Stimulated activated CD4-positive, alpha-beta T cell treated with anti-CD3 and anti-CD28 coated beads, Interleukin-4, amount 100 ng/mL, for 4 hours (primary cell): Measurements from ENCODE around the gene CX3CL1.
A peak's percentile ranks its signal among the peaks of the same experiment; 100 is the strongest.
"Not testable (repeated sequence)": the region's sequence is repeated elsewhere in the genome, so short reads cannot be mapped to it uniquely, and the experiment has no call there.

Experiments used
- DNase-seq, 2 experiments: peaks; one replicate each; pipeline ENCODE4 v3.0.0-alpha.2; 2020

The CX3CL1 gene

DNA sequence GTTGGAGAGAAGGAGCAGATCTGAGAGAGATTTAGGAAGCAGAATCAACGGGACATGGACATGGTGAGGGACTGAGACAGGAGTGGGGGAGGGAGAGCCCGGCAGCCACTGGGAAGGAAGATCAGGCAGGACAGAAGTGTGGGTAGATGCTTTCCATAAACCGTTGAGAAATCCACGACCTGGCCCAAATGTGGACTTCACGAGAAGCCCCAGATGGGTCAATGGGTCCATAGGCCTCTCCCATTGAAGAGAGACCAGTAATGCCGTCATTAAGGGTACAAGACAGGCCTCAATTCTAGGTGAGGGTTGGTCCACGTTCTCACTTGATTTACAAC is 14.2 kb upstream of the CX3CL1 start:
- no peak for DNase-seq

DNA sequence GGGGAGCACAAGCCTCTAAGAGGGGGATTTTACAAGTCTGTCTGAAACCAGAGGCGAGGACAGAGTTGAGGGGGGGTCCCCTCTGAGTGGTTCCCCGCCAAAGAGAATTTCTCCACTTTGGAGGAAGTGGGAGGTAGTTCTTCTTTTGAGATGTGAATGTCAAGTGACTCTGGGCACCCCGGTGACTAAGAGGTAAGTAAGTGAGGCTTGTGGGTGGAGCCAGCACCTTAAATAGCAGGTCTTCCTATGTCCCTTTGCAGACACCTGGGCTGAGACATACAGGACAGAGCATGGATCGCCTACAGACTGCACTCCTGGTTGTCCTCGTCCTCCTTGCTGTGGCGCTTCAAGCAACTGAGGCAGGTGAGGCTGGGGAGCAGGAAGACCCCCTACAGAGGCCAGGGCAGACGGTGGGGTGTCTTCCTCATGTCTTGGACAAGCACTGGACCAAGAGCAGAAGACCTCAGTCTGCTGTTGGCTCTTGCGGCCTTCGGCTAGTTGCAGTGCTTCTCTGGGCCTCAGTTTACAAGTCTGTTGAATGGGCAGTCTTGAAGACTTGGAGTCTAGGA is 13.7 kb upstream of the CX3CL1 start, which contains the start of gene CCL22:
TSS of gene CCL22 (plus strand) at position 257 of the 569 bp plus-strand sequence. CDS start at position 291, 34 bp downstream.
- DNase-seq: peak in 1 of 2 experiments; percentile 3

DNA sequence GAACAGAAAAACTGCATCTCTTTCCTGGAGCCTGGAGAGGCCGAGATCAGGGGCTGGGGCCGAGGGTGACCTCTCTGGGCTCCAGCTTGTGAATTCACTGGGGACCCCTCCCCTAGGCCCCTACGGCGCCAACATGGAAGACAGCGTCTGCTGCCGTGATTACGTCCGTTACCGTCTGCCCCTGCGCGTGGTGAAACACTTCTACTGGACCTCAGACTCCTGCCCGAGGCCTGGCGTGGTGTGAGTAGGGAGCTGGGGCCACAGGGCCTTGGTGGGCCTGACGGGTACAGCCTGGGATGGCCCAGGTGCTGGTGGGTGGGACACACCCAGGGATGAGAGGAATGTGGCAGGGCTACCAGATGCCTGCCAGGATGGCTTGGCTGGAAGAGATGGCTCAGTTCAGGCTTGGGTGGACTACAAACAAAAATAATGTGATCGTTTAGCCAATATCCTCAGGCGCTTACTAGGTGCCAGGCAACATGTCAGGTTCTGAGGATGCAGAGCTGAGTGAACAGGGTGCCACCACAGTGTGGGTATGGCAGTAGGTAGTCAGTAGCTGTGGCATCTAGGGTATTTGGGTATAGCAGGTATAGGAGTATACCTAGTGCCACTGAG is 11.9 kb upstream of the CX3CL1 start:
- no peak for DNase-seq

DNA sequence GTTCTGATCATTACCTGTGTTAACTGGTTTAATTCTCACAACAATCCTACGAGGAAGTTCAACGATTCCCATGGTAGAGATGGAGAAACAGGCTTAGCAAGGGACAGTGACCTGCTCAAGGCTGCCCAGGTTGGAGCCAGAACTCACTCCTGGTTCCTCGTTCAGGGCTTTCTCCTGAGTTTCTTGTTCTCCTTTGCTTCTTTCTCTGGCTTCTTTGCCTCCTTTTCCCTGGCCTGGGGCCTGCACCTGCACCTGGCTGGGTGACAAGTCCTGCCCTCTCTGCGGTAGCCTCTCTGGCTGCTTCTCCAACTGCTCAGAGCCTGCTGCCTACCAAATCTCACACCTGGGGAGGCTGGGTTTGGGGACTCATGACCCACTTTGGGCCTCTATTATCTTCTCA is 10.9 kb upstream of the CX3CL1 start:
- no peak for DNase-seq

DNA sequence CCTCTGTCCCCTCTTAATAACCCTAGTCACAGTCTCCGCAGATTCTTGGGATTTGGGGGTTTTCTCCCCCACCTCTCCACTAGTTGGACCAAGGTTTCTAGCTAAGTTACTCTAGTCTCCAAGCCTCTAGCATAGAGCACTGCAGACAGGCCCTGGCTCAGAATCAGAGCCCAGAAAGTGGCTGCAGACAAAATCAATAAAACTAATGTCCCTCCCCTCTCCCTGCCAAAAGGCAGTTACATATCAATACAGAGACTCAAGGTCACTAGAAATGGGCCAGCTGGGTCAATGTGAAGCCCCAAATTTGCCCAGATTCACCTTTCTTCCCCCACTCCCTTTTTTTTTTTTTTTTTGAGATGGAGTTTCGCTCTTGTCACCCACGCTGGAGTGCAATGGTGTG is 8.1 kb upstream of the CX3CL1 start:
- no peak for DNase-seq

DNA sequence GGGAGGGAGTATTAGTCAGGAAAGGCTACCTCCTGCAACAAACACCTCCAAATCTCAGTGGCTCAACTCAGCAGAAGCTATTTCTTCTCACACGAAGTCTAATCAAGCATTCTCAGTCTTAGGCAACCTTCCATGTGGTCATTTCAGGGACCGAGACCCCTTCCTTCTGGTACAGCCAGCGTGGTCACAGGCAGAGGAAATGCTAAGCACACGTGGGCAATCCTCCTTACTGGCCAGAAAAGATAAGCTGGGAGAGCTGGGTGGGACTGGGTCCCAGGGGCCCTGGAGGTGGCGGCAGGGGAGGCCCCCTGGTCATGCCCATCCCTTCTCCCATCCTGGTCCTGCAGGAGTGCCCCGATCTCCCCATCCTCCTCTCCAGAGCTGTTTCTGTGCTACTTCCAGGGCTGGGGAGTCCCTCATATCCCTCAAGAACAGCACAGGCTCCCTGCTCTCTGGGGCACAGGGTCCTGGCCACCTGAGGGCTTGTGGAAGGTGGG is 5.7 kb upstream of the CX3CL1 start:
- no peak for DNase-seq

DNA sequence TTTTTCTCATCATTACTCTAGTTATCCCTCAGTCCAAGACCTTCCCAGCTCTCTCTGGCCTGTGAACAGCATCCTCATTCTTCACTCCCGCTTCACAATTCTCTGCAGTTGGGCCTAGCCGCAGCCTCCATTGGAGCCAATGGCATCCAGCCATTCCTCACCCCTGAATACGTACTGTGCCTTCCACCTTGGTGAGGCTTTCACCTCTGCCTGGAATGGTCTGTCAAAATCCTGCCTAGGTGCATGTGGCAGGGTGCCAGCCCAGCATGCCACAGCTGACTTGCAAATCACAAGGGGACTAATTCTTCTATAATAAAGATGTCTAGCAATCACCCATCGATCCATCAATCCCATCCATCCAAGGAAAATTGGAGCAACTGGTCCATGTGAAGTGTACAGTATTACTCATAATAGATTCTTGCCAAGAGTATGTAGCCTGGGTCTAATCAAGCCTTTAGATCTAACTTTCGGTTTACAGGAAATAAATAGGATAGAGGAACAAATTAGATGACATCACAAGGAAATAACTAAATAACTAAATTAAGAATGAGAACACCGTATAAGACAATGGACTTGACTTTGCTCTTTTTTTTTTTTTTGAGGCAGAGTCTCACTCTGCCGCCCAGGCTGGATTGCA is 5.1 kb upstream of the CX3CL1 start:
- DNase-seq: no peak

DNA sequence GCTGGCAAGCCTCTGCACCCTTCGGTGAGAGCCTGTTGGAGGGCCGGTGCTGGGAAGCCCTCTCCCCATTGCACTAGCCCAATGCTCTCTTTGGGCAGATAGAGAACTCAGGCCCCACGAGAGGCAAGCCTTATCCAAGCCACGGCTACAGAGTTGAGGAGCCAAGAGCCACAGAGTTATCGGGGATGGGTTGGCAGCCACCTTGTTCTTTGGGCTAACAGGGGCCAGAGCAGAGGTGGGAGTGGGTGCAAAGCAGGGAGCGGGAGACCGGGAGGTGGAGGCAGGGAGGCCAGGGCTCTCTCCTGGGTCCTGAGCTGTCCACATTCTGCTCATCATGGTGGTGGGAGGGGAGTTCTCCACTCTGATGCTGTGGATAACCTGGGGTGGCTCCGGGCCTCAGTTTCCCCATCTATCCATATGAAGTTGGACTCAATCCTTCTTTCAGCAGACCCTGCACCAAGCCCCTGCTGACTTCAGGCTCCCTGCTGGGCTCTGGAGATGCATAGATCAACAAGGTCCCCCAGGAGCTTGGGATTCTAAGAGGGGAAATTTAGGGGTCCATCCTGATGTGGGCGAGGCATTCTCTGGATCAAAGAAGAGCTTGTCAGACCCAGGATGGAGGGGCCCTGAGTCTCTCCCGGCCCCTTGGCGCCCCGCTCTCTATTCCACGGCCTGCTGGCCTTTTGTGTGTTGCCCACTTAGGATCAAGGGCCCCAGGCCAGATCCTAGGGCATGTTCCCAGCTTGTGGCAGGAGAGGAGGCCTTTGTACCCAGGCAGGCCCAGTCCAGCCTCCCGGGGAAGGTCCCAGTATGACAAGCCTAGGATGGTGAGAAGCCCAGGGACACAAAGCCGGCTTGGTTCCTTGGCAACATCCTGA is 557 bp upstream of the CX3CL1 start:
- no peak for DNase-seq

DNA sequence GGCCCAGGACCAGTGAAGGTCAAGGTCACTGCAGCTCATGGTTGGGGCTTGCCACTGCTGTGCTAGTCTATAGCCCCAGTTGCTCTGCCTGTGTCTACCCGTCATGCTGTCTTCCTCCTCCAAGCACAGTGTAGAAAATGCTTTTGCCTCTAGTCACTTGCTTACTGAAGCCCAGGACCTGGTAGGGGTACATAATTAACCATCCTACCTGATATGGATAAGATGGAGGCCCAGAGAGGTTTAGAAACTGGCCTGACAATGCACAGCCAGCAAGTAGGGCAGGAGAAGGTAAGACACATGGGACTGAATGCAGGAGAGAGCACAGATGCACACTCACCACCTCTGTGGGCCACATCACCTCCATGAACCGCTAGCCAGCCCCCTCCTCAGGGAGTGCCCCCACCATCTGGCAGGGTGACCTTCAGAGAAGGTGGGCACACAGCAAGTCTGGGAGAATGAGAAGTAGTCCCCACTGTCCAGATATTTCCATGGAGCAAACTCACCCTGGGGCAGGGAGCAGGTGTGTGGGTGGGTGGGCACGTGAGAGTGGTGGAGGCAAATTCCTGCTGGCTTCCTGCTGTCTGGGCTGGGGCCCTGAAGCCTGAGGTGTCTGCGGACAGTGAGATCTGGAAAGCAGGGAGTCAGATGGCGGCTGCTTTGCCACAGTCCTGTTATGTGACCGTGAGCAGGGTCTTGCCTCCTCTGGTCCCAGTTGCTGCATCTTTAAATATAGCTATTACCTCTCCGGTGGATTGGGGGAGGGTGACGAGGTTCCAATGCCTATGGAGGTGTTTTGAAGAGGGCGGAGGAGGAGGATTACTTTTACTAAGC is 1.0 kb downstream of the CX3CL1 start:
- no peak for DNase-seq

DNA sequence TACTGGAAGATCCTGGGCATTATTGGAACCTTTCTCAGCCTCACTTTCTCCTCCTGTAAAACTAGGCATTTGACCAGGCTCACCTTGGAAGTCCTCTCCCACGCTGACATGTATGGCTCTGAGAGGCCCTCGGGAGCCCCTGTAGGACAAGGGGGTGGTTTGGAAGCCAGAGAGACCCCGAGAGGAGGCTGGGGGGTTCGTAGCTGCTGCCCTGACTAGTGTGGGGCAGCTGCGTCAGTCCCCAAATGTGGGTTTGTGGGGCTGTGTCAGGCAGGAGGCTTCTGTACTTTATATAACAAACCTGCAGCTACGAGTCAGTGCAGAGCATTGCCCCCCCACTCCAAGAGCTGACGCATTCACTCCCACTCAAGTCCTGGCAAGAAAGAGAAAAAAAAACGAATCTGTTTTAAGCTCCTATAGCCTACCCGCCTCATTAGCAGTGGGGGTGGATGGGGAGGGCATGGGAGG is 1.8 kb downstream of the CX3CL1 start:
- no peak for DNase-seq

DNA sequence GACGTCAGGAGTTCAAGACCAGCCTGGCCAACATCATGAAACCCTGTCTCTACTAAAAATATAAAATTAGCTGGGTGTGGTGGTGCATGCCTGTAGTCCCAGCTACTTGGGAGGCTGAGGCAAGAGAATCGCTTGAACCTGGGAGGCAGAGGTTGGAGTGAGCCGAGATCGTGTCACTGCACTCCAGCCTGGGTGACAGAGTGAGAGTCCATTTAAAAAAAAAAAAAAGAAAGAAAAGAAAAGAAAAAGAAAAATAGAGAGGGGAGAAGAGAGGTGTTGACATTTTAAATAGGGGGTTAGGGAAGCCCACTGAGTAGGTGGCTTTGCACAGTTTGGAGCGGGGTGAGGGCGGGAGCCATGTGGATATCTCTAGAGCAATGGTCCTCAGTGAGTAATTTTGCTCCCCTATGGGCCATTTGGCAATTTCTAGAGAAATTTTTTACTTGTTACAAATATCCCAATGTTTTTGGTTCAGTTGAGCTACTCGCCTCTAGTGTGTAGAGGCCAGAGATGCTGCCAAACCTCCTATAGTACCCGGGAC is 2.7 kb downstream of the CX3CL1 start:
- DNase-seq: not testable (repeated sequence)

DNA sequence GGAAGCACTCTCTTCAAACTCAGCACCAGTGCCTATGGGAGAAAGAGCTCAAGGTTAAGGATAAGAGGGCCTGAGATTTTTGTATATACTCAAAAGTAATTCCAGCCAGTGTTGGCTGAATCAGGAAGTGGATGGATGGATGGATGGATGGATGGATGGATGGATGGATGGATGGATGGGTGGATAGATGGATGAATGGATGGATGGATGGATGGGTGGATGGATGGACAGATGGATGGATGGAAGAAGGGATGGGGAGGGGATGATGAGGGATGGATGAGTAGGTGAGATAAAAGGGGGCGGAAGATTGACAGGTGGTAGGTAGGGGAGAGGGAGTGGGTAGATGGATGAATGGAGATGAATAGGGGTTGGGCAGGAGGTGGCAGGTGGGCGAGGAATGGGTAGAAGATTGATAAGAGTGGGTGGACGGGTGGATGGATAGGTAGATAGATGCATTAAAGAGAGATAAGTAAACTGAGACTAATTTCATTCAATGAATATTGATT is 4.1 kb downstream of the CX3CL1 start:
- no peak for DNase-seq

DNA sequence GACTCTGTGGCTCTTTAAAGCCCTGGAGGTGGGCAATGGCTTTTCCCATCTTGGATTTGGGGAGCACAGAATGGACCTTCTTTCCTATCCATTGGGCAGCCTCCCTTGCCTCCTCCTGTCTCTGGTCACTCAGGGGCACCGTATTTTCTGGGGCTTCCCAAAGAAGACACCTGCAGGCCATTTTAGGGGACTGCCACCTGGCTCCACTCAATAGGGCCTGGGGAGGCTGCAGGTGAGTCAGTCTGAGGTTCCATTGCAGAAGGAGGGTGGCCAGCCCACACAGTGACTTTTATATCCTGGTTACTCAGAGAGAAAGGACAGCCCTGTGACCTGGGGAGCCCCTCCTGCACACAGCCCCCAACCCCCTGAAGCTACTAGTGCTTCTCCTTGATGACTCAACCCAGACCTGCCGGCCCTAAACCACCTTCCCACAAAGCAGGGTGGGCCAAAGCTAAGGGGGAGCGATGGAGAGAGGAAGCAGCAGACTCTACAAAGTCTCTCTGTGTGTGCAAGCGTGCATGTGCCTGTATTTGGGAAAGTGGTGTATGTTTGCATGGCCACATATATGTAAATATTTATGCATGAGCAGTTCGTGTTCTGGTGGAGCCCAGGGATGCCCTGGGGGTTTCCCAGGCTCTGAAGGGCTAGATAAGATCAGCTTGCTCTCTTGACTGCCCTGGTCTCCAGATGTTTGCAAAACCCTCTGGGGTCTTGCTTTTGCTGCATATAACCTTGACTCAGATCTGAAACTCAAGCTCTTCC is 5.0 kb downstream of the CX3CL1 start:
- peak in 1 of 2 experiments; percentile 17 for DNase-seq

DNA sequence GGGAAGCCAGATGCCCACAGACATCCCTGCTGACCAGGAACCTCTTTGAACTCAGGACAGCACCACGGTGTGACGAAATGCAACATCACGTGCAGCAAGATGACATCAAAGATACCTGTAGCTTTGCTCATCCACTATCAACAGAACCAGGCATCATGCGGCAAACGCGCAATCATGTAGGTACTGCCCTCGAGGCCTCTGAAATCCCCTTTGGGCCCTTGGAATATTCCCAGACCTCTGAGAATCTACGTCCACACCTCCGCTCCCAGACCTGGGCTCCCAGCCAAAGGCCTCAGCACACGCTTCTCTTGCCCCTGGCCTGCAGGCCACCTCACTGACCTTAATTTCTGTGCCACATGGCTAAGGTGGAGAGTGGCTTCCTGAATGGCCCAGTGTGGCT is 7.3 kb downstream of the CX3CL1 start:
- DNase-seq: no peak

DNA sequence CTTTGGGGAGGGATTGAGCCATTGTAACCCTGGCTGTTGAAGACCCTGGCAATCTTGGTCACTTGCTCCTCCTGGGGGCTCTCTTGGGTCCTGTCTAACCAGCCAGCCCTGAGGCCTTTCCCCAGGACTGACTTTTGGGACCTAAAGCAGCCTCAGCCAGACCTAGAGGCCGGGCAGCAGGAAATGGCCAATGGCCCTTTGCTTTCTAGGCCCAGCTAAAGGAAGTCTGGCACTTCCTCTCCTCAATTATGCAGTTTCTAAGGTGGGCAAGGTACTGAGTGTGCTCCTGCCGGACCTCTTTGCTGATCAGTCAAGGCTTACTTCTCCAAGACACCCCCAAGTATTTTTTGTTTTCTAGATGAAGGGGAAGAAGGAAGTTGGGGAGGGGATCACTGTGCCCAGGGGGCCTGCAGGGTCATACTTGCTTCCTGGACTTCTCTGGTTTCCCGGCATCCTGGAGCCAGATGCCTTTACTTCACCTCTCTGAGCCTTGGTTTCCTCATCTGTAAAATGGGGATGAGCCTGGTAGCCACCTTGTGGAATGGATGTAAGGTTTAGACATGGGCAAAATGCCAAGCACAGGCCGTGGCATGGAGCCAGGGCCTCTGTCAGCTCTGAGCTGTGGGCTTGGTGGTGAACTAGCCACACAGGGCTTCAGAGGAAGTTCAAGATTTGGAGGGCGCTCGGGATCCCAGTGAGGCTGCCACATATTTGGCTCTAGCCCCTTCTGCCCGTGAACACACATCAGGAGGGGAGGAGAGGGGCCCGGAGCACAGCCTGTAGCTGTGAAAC is 8.6 kb downstream of the CX3CL1 start:
- no peak for DNase-seq

DNA sequence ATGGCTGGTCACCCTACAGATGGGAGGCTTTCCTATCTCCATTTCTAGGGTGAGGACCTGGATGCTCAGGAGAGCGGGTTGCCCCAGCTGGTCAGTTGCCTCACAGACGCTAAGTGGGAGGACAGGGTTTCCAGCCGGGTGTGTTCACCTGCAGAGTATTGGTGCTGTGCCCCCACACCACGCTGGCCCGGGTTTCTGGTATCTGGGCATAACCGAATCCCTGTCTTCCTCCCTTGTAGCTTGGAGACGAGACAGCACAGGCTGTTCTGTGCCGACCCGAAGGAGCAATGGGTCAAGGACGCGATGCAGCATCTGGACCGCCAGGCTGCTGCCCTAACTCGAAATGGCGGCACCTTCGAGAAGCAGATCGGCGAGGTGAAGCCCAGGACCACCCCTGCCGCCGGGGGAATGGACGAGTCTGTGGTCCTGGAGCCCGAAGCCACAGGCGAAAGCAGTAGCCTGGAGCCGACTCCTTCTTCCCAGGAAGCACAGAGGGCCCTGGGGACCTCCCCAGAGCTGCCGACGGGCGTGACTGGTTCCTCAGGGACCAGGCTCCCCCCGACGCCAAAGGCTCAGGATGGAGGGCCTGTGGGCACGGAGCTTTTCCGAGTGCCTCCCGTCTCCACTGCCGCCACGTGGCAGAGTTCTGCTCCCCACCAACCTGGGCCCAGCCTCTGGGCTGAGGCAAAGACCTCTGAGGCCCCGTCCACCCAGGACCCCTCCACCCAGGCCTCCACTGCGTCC is 9.7 kb downstream of the CX3CL1 start:
- no peak for DNase-seq

DNA sequence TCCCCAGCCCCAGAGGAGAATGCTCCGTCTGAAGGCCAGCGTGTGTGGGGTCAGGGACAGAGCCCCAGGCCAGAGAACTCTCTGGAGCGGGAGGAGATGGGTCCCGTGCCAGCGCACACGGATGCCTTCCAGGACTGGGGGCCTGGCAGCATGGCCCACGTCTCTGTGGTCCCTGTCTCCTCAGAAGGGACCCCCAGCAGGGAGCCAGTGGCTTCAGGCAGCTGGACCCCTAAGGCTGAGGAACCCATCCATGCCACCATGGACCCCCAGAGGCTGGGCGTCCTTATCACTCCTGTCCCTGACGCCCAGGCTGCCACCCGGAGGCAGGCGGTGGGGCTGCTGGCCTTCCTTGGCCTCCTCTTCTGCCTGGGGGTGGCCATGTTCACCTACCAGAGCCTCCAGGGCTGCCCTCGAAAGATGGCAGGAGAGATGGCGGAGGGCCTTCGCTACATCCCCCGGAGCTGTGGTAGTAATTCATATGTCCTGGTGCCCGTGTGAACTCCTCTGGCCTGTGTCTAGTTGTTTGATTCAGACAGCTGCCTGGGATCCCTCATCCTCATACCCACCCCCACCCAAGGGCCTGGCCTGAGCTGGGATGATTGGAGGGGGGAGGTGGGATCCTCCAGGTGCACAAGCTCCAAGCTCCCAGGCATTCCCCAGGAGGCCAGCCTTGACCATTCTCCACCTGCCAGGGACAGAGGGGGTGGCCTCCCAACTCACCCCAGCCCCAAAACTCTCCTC is 10.4 kb downstream of the CX3CL1 start:
- no peak for DNase-seq
